KBM-7 (cell line): ENCODE data around the gene GABARAPL1.
A peak's percentile ranks its signal among the peaks of the same experiment; 100 is the strongest.
"Not testable (repeated sequence)": the region's sequence is repeated elsewhere in the genome, so short reads cannot be mapped to it uniquely, and the experiment has no call there.

Experiments used
- DNase-seq: peaks from one replicate; pipeline ENCODE4 v3.0.0-alpha.2; 2015
- in situ Hi-C: fragments of 300-500 bp; cut with MboI; formaldehyde crosslinking; loops from 2 replicates; pipeline ENCODE4 v1.14.3; 2020; ENCODE audit warnings: low sequenced_read_pairs, low pct_unique_long_range_greater_than_20kb, mixed read lengths

GABARAPL1 gene

GRCh38 chr12:10223208-10223607 is 10.5 kb downstream of the GABARAPL1 start:
- DNase-seq = no peak
- in situ Hi-C loops = no loop called here

- DNase-seq, in situ Hi-C loops: not testable (repeated sequence)
Observed at GRCh38 chr12:10225426-10225825, 12.7 kb downstream of the GABARAPL1 start.

- in situ Hi-C loops = no loop called here
Observed at GRCh38 chr12:10226086-10226485, 13.4 kb downstream of the GABARAPL1 start.

GRCh38 chr12:10226731-10227130 is 14.1 kb downstream of the GABARAPL1 start:
- no peak for DNase-seq
- in situ Hi-C loops = no loop called here

More at GRCh38 chr12:10226086-10226485, 13.4 kb downstream of the GABARAPL1 start:
- no peak for DNase-seq

- in situ Hi-C loops = no loop called here
Observed at GRCh38 chr12:10227648-10228047, 15.0 kb downstream of the GABARAPL1 start.

GRCh38 chr12:10234562-10234961 is 21.9 kb downstream of the GABARAPL1 start:
- no peak for DNase-seq
- in situ Hi-C loops = no loop called here

More at GRCh38 chr12:10227648-10228047, 15.0 kb downstream of the GABARAPL1 start:
- DNase-seq = no peak

GRCh38 chr12:10235761-10236631 is 23.3 kb downstream of the GABARAPL1 start:
- DNase-seq = peak; percentile 48
- in situ Hi-C loops = no loop called here

- in situ Hi-C loops = no loop called here
- DNase-seq = no peak
Observed at GRCh38 chr12:10236720-10237119, 24.0 kb downstream of the GABARAPL1 start.

GRCh38 chr12:10238526-10238925 is 25.8 kb downstream of the GABARAPL1 start:
- no peak for DNase-seq
- in situ Hi-C loops = no loop called here

- in situ Hi-C loops = no loop called here
Observed at GRCh38 chr12:10241290-10241689, 28.6 kb downstream of the GABARAPL1 start.

GRCh38 chr12:10241727-10242126 is 29.1 kb downstream of the GABARAPL1 start:
- in situ Hi-C loops = no loop called here
- no peak for DNase-seq

More at GRCh38 chr12:10241290-10241689, 28.6 kb downstream of the GABARAPL1 start:
- no peak for DNase-seq

- no peak for DNase-seq
- in situ Hi-C loops = no loop called here
Observed at GRCh38 chr12:10242539-10242938, 29.9 kb downstream of the GABARAPL1 start.

- DNase-seq = peak; percentile 50
- in situ Hi-C loops = no loop called here
Observed at GRCh38 chr12:10243818-10244520, 31.3 kb downstream of the GABARAPL1 start.

GRCh38 chr12:10247436-10248058 is 34.9 kb downstream of the GABARAPL1 start:
- peak; percentile 10 for DNase-seq
- in situ Hi-C loops = no loop called here

GRCh38 chr12:10249690-10250455 is 37.2 kb downstream of the GABARAPL1 start:
- DNase-seq = no peak
- in situ Hi-C loops = no loop called here

GRCh38 chr12:10251669-10252068 is 39.0 kb downstream of the GABARAPL1 start:
- in situ Hi-C loops = no loop called here
- DNase-seq = no peak

- in situ Hi-C loops = no loop called here
Observed at GRCh38 chr12:10252201-10252600, 39.5 kb downstream of the GABARAPL1 start.

GRCh38 chr12:10256064-10256463 is 43.4 kb downstream of the GABARAPL1 start:
- no peak for DNase-seq
- in situ Hi-C loops = no loop called here

More at GRCh38 chr12:10252201-10252600, 39.5 kb downstream of the GABARAPL1 start:
- no peak for DNase-seq

GRCh38 chr12:10260927-10261326 is 48.2 kb downstream of the GABARAPL1 start:
- in situ Hi-C loops = no loop called here
- DNase-seq = no peak
